ENCODE results near the gene EIF2S3.

DNA sequence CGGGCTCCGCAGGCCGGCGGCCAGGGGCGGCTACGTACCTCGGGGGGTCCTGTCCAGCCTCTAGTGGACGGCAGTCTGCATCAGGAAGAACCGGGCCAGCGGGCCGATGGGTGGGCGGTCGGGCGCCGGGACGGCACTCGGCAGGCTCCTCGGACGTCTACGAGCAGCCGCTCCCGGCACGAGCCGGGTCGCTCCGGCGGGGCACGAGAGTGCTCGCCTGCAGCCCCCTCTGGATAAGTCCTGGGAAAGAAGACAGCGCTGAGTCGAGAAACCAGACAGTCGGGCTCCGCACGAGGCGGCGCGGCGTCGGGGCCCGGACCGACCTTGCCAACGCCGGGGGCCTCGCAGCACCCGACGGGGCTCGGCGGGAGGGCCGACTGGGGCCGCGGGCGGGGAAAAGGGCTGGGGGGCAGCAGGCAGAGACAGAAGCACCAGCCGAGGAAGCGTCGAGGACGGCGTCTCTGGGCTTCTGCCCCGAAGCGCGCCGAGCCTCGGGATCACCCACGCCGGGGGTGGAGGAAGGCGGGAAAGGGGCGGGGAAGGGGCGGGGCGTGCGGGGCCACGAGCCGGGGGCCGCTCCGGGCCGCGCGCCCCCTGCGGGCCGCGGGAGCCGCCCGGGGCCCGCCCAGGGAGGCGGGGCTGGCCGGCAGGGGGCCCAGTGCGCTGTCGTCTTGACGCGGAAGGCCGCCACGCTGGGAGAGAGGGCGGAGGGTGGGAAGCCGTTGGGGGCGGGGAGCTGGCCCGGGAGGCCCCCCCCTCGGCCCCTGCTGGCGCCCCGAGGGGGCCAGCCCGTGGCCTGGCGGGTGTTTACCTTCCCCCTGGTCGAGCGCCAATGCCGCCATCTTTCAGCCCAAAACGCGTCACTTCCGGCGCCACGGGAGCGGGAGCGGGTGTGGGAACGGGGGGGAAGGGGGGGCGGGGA is 29.7 kb upstream of the EIF2S3 start:
- TF ChIP-seq, protein P1, sequence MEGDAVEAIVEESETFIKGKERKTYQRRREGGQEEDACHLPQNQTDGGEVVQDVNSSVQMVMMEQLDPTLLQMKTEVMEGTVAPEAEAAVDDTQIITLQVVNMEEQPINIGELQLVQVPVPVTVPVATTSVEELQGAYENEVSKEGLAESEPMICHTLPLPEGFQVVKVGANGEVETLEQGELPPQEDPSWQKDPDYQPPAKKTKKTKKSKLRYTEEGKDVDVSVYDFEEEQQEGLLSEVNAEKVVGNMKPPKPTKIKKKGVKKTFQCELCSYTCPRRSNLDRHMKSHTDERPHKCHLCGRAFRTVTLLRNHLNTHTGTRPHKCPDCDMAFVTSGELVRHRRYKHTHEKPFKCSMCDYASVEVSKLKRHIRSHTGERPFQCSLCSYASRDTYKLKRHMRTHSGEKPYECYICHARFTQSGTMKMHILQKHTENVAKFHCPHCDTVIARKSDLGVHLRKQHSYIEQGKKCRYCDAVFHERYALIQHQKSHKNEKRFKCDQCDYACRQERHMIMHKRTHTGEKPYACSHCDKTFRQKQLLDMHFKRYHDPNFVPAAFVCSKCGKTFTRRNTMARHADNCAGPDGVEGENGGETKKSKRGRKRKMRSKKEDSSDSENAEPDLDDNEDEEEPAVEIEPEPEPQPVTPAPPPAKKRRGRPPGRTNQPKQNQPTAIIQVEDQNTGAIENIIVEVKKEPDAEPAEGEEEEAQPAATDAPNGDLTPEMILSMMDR (IDR thresholded peaks at IDR 0.05) = peak in 1 of 5 experiments; percentile 7
- peak; percentile 78 for TF ChIP-seq POLR2A (IDR thresholded peaks at IDR 0.05)
- TF ChIP-seq EP300 (IDR thresholded peaks at IDR 0.05; ENCODE audit: low read depth) = no peak
